ENCODE data around the gene MOGAT2. TPM values are rescaled to one million over a fixed set of nuclear protein-coding genes. Genes with fewer than 3 reads are reported as not detected.
"Not testable (repeated sequence)": the region's sequence is repeated elsewhere in the genome, so short reads cannot be mapped to it uniquely, and the experiment has no call there.

MOGAT2 gene
- total RNA-seq, 1 experiment from 2014 or later: 0.08 TPM

- peaks cover 17% of the 10 kb centered on the region for H3K27me3 ChIP-seq (ENCODE audit: control insufficient read depth, insufficient read depth, low read length)
- CTCF ChIA-PET: no interaction called here
These were observed 26.3 kb downstream of the MOGAT2 start for GRCh38 chr11:75743711-75744563.

GRCh38 chr11:75745807-75746206 is 28.2 kb downstream of the MOGAT2 start:
- BruUV-seq (replicated peaks): no TSS peak
- Histone ChIP-seq H3K9me3 (ENCODE audit: control insufficient read depth, insufficient read depth, low read depth, low read length) (no peaks in the 10 kb centered on the region), H3K4me3 (ENCODE audit: low read depth in 2 of 2, low read length in 2 of 2) (no peak overlapping the region), H3K27ac (ENCODE audit: low read length) (no peak overlapping the region), H3K36me3 (ENCODE audit: control insufficient read depth, insufficient read depth, low read length) (no peaks in the 10 kb centered on the region), H3K4me1 (ENCODE audit: control insufficient read depth, insufficient read depth, low read length) (no peaks in the 10 kb centered on the region), H3K27me3 (ENCODE audit: control insufficient read depth, insufficient read depth, low read length) (peaks cover 16% of the 10 kb centered on the region)
- ATAC-seq: no peak
- DNase-seq (ENCODE audit: low read depth, low spot score): no peak
- TF ChIP-seq CTCF (IDR thresholded peaks at IDR 0.05) (no peak), TCF7L2 (IDR thresholded peaks at IDR 0.05; ENCODE audit: low read depth, low read length) (no peak), POLR2AphosphoS5 (IDR thresholded peaks at IDR 0.05; ENCODE audit: low read depth, low read length) (no peak), SIN3A (IDR thresholded peaks at IDR 0.05; ENCODE audit: borderline replicate concordance, insufficient read depth, low read depth, low read length) (no peak)
- TF ChIP-seq, protein P1, sequence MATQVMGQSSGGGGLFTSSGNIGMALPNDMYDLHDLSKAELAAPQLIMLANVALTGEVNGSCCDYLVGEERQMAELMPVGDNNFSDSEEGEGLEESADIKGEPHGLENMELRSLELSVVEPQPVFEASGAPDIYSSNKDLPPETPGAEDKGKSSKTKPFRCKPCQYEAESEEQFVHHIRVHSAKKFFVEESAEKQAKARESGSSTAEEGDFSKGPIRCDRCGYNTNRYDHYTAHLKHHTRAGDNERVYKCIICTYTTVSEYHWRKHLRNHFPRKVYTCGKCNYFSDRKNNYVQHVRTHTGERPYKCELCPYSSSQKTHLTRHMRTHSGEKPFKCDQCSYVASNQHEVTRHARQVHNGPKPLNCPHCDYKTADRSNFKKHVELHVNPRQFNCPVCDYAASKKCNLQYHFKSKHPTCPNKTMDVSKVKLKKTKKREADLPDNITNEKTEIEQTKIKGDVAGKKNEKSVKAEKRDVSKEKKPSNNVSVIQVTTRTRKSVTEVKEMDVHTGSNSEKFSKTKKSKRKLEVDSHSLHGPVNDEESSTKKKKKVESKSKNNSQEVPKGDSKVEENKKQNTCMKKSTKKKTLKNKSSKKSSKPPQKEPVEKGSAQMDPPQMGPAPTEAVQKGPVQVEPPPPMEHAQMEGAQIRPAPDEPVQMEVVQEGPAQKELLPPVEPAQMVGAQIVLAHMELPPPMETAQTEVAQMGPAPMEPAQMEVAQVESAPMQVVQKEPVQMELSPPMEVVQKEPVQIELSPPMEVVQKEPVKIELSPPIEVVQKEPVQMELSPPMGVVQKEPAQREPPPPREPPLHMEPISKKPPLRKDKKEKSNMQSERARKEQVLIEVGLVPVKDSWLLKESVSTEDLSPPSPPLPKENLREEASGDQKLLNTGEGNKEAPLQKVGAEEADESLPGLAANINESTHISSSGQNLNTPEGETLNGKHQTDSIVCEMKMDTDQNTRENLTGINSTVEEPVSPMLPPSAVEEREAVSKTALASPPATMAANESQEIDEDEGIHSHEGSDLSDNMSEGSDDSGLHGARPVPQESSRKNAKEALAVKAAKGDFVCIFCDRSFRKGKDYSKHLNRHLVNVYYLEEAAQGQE (IDR thresholded peaks at IDR 0.05; ENCODE audit: insufficient read depth in 1 of 2, low read depth in 2 of 2, low read length in 1 of 2): no peak
- CTCF ChIA-PET: no interaction called here
- intact Hi-C loops (cut with micrococcal nuclease; ENCODE audit: unreplicated experiment) (no loop called here), in situ Hi-C loops (cut with HindIII; ENCODE audit: low pct_unique_long_range_greater_than_20kb, low sequenced_read_pairs) (no loop called here)
- POLR2A ChIA-PET: no interaction called here

More at GRCh38 chr11:75743711-75744563, 26.3 kb downstream of the MOGAT2 start:
- Histone ChIP-seq H3K27ac (ENCODE audit: low read length) (no peak overlapping the region), H3K9me3 (ENCODE audit: control insufficient read depth, insufficient read depth, low read depth, low read length) (no peaks in the 10 kb centered on the region), H3K4me3 (ENCODE audit: low read depth in 2 of 2, low read length in 2 of 2) (no peak overlapping the region), H3K36me3 (ENCODE audit: control insufficient read depth, insufficient read depth, low read length) (no peaks in the 10 kb centered on the region), H3K4me1 (ENCODE audit: control insufficient read depth, insufficient read depth, low read length) (no peaks in the 10 kb centered on the region)
- in situ Hi-C loops (cut with HindIII; ENCODE audit: low pct_unique_long_range_greater_than_20kb, low sequenced_read_pairs): no loop called here
- BruUV-seq (replicated peaks): no TSS peak
- no peak for DNase-seq (ENCODE audit: low read depth, low spot score)
- TF ChIP-seq TCF7L2 (IDR thresholded peaks at IDR 0.05; ENCODE audit: low read depth, low read length) (no peak), POLR2AphosphoS5 (IDR thresholded peaks at IDR 0.05; ENCODE audit: low read depth, low read length) (no peak), SIN3A (IDR thresholded peaks at IDR 0.05; ENCODE audit: borderline replicate concordance, insufficient read depth, low read depth, low read length) (no peak), CTCF (IDR thresholded peaks at IDR 0.05) (no peak)
- TF ChIP-seq, protein P1 (IDR thresholded peaks at IDR 0.05; ENCODE audit: insufficient read depth in 1 of 2, low read depth in 2 of 2, low read length in 1 of 2): no peak
- POLR2A ChIA-PET: no interaction called here
- intact Hi-C loops (cut with micrococcal nuclease; ENCODE audit: unreplicated experiment): no loop called here
- no peak for ATAC-seq

DNA sequence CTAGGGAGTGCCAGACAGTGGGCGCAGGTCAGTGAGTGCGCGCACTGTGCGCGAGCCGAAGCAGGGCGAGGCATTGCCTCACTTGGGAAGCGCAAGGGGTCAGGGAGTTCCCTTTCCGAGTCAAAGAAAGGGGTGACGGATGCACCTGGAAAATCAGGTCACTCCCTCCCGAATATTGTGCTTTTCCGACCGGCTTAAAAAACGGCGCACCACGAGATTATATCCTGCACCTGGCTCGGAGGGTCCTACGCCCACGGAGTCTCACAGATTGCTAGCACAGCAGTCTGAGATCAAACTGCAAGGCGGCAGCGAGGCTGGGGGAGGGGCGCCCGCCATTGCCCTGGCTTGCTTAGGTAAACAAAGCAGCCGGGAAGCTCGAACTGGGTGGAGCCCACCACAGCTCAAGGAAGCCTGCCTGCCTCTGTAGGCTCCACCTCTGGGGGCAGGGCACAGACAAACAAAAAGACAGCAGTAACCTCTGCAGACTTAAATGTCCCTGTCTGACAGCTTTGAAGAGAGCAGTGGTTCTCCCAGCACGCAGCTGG is 31.2 kb downstream of the MOGAT2 start:
- ATAC-seq, POLR2A ChIA-PET: not testable (repeated sequence)

More for the DNA sequence above, 31.2 kb downstream of the MOGAT2 start:
- intact Hi-C loops (cut with micrococcal nuclease; ENCODE audit: unreplicated experiment); in situ Hi-C loops (cut with HindIII; ENCODE audit: low pct_unique_long_range_greater_than_20kb, low sequenced_read_pairs); H3K36me3 ChIP-seq (ENCODE audit: control insufficient read depth, insufficient read depth, low read length); CTCF ChIA-PET; H3K4me1 ChIP-seq (ENCODE audit: control insufficient read depth, insufficient read depth, low read length); BruUV-seq (replicated peaks); DNase-seq (ENCODE audit: low read depth, low spot score); H3K27ac ChIP-seq (ENCODE audit: low read length); H3K9me3 ChIP-seq (ENCODE audit: control insufficient read depth, insufficient read depth, low read depth, low read length): not testable (repeated sequence)
- Histone ChIP-seq H3K4me3 (ENCODE audit: low read depth in 2 of 2, low read length in 2 of 2) (peak overlapping the region in 1 of 2 experiments; percentile 15; a peak in 1 of 4 replicates), H3K27me3 (ENCODE audit: control insufficient read depth, insufficient read depth, low read length) (peaks cover 14% of the 10 kb centered on the region)

Data from Panc1 (cell line).